HG03571 (cell line): Measurements from ENCODE around the gene PPP1R12C.
"Not testable (repeated sequence)": the region's sequence is repeated elsewhere in the genome, so short reads cannot be mapped to it uniquely, and the experiment has no call there.

Experiments
- ATAC-seq: cut with Tn5 transposase; IDR thresholded peaks from one replicate; pipeline ENCODE4 v1.9.1; 2021; ENCODE audit not compliant: unreplicated experiment

The PPP1R12C gene

DNA sequence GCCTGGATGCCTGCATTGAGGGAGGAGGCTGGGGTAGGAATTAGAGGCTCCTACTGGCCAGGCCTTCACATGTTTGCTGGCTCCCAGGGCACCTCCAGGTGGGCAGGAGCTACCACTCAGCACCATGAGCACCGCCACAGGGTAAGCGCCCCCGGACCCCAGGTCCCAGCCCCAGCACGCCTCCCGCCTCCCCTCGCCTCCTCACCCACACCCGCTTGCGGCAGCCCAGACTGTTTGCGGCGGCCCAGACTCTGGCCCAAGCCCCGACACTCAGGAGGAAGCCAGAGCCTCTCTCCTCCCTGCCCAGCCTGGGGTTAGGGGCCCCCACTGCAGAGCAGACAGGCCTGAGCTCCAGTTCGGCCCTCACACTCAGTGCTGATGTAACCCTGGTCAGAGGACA, 41.1 kb downstream of the PPP1R12C start:
- no peak for ATAC-seq

- no peak for ATAC-seq
Observed at GRCh38 chr19:55075371-55075998, 42.0 kb downstream of the PPP1R12C start, which contains the start of gene EPS8L1. EPS8L1 (plus strand) TSS chr19:55075869; CDS start chr19:55076445, 576 bp downstream.

- no peak for ATAC-seq
Observed at GRCh38 chr19:55071913-55072312, 45.5 kb downstream of the PPP1R12C start.

GRCh38 chr19:55071129-55071502, 46.3 kb downstream of the PPP1R12C start:
- no peak for ATAC-seq

- ATAC-seq: no peak
Observed at GRCh38 chr19:55070466-55071128, 46.8 kb downstream of the PPP1R12C start.

GRCh38 chr19:55069865-55070197, 47.6 kb downstream of the PPP1R12C start:
- no peak for ATAC-seq

- ATAC-seq: no peak
Observed at GRCh38 chr19:55068950-55069864, 48.2 kb downstream of the PPP1R12C start.

- no peak for ATAC-seq
Observed at GRCh38 chr19:55067869-55068268, 49.6 kb downstream of the PPP1R12C start.

DNA sequence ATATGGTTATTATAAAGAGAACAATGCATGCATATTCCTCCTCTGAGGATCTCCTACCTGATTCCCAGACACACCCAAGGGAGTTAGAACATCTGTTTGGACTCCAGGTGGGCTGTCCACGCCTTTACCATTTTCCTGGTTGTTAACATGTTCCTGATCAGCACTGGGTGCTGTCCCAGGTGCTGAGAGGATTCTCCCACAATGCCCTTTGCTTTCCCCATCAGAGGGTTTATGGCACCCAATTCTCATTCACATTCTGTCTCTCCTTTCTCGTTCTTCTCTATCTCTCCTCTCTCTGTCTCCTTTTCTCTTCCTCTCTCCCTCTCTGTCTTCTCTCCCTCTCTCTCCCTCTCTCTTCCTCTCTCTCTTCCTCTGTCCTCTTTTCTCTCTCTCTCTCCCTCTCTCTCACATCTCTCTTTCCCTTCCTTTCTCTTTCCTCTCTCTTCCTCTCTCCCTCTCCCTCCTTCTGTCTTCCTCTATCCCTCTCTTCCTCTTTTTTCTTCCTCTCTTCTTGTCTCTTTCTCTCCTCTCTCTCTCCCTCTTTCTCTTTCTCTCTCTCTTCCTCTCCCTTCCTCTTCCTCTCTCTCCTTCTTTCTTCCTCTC, 51.2 kb downstream of the PPP1R12C start:
- ATAC-seq: no peak

DNA sequence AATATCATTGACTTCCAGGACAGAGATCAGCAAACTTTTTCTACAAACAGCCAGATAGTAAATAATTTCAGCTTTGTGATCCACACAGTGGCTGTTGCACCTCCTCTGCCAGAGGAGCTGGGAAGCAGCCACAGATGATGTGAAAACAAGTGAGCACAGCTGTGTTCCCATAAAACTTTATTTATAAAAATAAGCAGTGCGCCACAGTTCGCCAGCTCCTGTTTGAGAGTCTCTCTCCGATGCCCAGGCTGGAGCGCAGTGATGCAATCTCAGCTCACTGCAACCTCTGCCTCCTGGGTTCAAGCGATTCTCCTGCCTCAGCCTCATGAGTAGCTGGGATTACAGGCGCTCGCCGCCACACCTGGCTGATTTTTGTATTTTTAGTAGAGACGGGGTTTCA, 51.9 kb downstream of the PPP1R12C start:
- not testable (repeated sequence) for ATAC-seq

GRCh38 chr19:55063492-55063843, 54.0 kb downstream of the PPP1R12C start:
- ATAC-seq: no peak

DNA sequence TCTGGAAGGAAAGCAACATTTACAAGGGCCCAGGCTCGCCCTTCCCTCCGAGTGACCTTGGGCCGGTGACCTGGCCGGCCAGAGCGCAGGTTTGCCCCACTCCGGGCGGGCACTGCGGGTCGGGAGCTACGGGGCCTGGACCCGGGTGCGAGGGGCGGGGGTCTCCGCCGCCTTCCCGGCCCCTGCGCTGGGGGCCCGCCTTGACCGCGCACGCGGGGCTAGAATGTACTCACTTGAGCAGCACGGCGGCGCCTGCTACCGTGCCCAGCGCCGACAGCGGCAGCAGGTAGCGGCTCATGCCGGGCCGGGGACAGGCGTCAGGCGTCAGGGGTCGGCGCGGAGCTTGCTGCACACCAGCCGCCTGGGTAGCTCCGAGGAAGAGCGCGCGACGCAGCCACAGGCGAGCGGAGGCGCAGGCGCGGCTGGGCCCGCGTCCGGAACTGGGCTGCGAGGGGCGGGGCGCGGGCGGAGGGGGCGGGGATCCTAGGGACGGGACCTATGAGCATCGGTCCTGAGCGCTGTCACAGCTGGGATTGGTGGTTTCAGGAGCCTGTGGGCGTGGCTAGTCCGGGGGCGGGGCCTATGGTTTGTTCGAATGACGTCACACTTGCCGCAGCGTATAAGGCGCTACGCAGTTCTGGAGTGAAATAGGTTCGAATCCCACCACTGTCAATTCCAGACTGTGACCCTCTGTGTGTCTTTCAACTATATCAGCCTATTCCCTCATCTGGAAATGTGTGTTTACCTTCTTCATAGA, 54.5 kb downstream of the PPP1R12C start, which contains the start of gene RDH13:
Gene RDH13 (minus strand): TSS at position 414 of the 757 bp plus-strand sequence. CDS start 116 bp downstream, at position 298.
- ATAC-seq: peak; percentile 84

DNA sequence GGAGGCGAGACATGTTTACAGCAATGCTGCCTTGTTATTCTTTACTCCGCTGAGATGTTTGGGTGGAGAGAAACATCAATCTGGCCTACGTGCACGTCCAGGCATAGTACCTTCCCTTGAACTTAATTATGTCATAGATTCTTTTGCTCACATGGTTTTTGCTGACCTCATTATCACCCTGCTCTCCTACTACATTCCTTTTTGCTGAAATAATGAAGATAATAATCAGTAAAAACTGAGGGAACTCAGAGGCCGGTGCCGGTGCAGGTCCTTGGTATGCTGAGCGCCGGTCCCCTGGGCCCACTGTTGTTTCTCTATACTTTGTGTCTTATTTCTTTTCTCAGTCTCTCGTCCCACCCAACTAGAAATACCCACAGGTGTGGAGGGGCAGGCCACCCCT, 57.1 kb downstream of the PPP1R12C start:
- not testable (repeated sequence) for ATAC-seq

DNA sequence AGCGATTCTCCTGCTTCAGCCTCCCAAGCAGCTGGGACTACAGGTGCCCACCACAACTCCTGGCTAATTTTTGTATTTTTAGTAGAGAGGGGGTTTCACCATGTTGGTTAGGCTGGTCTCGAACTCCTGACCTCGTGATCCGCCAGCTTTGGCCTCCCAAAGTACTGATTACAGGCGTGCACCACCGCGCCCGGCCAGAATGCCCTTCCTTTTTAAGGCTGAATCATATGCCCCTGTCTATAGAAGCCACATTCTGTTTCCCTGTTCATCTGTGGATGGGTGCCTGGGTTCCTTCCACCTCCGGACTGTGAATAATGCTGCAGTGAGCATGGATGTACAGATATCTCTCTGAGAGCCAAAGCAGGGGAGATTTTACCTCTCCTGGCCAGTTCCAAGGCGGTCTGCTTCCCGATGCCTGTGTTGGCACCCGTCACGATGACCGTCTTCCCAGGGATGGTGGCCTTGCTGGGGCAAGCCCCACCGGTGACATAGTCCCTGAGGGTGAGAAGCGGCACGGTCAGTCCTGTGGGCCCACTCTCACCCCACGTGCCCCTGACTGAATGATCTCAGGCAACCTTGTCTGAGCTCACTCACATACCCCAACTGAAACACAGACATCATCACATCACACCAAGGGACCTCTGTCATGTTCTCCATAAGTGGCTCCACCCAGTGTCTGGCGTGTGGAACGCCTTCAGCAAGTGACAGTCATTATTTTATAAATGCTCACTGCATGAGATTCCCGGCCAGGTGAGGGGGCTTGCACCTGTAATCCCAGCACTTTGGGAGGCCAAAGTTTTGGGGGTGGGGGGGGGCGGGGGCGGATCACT, 58.4 kb downstream of the PPP1R12C start:
- no peak for ATAC-seq

DNA sequence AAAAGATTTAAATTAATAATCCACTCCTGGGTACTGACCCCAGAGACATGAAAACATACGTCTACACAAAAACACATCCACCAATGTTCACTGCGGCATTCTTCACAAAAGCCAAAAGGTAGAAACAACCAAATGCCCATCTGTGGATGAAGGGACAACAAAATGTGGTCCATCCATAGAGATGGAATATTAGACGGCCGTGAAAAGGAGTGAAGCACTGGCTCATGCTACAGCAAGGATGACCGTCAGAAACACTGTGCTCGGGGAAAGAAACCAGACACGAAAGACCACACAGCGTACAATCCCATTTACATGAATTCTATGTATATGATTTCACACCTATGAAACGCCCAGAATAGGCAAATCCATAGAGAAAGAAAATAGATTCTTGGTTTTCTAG, 60.6 kb downstream of the PPP1R12C start:
- no peak for ATAC-seq

DNA sequence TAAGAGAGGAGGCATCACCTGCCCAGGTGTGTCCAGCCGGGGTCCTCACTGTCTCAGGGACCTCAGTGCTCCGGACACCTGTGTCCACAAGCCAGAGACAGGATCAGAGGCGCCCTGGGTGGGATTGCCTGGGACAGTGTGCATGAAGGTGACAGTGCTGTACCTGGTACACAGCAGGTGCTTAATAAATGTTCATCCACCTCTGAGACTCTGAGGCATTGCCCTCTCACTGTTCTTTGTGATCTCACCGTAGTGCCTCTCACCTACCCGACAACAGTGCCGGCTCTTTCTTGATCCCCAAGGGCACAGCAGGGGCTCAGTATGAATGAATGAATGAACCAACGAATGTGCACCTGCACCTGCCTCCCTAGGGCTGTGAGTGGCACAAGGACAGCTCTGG, 63.7 kb downstream of the PPP1R12C start:
- no peak for ATAC-seq

DNA sequence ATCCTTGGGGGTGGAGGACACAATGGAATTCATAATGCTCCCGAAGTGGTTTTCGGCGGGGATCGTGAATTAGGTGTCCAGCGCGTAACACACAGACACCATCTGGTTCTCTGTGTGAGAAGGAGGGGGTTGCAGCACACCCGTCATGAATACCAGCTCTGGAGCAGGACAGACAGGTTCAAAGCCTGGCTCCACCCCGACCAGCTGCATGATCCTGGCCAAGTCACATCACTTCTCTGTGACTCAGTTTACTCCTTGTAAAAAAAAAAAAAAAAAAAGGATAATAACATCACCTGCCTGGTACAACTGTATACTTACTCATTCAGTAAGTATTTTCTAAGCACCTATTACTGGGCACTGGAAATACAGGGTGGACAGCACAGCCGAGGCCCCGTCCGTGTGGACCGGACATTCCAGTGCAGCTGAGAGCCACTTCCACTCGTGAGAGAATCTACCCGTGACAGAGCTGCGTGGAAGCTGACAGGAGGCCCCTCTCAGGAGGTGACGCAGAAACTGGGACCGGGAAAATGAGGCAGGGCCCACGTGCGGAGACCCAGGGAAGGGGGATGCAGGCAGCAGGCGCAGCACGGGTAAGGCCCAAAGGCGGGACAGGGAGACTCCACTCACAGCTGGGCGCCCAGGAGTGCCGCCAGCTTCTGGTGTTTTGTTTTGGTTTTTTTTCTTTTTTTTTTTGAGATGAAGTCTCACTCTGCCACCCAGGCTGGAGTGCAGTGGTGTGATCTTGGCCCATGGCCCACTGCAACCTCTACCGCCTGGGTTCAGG, 66.5 kb downstream of the PPP1R12C start:
- no peak for ATAC-seq

GRCh38 chr19:55048446-55048845, 69.0 kb downstream of the PPP1R12C start:
- ATAC-seq: no peak

GRCh38 chr19:55047951-55048350, 69.5 kb downstream of the PPP1R12C start:
- ATAC-seq: no peak
